H54 (cell line): ENCODE data around the gene CCNE1.

Experiments
- DNase-seq: peaks from one replicate; pipeline ENCODE4 v3.0.0; 2011; ENCODE audit warnings: low spot score, mixed read lengths; ENCODE audit not compliant: insufficient read length
- FAIRE-seq: peaks from 3 replicates; lab custom pipeline; 2011; peaks lifted over from hg19 to GRCh38; lab: Jason Lieb, UNC
- POLR2A ChIP-seq: IDR thresholded peaks from 2 replicates; pipeline ENCODE4 v1.6.1; 2011; ENCODE audit warnings: low read depth, mild to moderate bottlenecking, low read length

CCNE1 gene

DNA sequence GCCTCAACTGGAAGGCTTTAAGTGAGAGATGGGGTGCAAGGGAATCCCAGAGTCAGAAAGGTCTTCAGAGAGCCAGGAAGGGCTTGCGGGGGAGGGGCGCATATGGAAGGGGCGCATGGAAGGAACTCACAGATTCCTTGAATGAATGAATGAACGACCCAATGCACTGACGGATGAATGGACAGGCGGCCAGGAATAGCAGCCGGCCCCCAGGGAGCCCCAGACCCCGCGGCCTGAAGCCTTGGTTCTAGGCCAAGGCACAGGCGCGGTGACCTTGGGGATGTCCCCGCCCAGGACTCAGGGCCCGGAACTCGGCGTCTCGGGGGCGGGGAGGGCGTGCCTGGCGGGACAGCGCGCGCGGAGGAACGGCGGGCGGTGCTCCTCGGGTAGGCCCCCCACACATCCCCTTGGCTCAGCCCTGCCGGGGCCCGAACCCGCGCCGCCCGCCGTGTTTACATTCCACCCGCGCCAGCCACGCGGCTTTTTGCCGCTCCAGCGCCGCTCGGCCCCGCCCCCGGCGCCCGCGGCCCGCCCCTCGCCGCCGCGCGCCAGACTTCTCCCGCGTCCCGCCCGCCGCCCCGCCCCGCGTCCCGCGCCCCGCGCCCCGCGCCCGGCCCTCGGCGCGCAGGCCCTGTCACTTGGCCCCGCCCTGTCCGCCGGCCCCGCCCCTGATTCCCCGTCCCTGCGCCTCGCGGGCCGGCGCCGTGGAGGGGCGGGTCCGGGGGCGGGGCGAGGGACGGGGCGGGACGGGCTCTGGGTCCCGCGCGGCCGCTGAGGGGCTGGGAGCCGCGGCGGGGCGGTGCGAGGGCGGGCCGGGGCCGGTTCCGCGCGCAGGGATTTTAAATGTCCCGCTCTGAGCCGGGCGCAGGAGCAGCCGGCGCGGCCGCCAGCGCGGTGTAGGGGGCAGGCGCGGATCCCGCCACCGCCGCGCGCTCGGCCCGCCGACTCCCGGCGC lies at the start of gene CCNE1:
TSS of gene CCNE1 (plus strand) at position 867 of the 955 bp plus-strand sequence. CDS start 565 bp downstream, outside the sequence.
- DNase-seq (peak; percentile 96), FAIRE-seq (no peak)
- peak; percentile 65 for TF ChIP-seq POLR2A

- TF ChIP-seq POLR2A, result no peak
- FAIRE-seq (no peak), DNase-seq (no peak)
Observed at GRCh38 chr19:29763196-29763595, 48.6 kb upstream of the CCNE1 start.

- no peak for FAIRE-seq
- TF ChIP-seq POLR2A, result no peak
Observed at GRCh38 chr19:29764361-29764760, 47.4 kb upstream of the CCNE1 start.

GRCh38 chr19:29766100-29766499 lies 45.7 kb upstream of the CCNE1 start:
- DNase-seq, result no peak
- no peak for TF ChIP-seq POLR2A
- no peak for FAIRE-seq

More at GRCh38 chr19:29764361-29764760, 47.4 kb upstream of the CCNE1 start:
- DNase-seq, result no peak

- TF ChIP-seq POLR2A, result no peak
- FAIRE-seq (no peak), DNase-seq (no peak)
Observed at GRCh38 chr19:29767039-29767735, 44.6 kb upstream of the CCNE1 start.

DNA sequence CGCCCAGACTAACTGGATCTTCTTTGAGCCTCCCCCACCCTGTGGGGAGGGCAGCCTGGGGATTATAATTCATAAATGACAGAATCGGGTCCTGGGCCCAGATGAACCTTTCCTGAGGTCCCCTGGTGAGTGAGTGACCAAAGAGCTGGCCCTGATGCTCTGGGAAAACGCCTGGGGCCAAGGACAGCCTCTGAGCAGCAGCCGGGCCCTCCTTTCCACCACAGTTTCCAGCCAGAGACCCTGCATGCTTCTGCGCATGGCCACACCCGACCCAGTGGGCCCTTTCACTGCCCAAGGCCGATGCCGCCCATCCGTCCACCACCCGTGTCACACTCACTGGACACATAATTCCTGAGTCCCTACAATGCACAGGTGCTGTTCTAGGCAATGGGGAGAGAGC lies 43.6 kb upstream of the CCNE1 start:
- FAIRE-seq (no peak), DNase-seq (no peak)
- no peak for TF ChIP-seq POLR2A

DNA sequence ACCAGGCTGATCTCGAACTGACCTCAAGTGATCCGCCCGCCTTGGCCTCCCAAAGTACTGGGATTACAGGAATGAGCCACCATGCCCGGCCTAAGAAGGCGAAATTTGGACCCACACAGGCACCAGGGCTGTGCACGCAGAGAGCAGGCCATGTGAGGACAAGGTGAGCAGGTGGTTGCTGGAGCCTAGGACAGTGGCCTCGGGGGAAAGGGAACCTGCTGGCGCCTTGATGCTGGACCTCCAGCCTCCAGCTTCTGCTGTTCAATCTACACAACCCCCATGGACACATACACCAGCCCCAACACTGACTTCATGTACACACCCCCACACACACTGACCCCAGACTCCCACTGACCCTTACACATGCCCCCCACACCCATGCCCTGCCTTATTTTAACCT lies 41.8 kb upstream of the CCNE1 start:
- no peak for TF ChIP-seq POLR2A
- no peak for FAIRE-seq
- no peak for DNase-seq

DNA sequence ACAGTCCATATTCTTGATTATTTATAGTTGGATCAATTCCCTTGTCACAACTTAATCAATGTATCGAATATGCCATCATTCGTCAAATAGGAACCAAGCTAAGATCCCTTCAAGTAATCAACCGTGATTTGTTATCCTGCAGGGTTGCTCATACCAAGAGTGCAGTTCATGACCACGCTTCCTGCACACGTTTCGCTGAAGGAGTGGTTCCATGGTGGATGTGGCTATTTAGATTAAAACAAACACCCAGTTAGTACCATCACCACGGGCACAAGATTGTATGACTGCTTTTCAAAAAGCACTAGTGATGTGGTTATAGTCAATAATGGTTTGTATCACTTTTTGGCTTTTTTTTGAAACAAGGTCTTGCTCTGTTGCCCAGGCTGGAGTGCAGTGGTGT lies 41.1 kb upstream of the CCNE1 start:
- DNase-seq, result no peak
- TF ChIP-seq POLR2A, result no peak
- no peak for FAIRE-seq

- DNase-seq, result peak; percentile 80
- FAIRE-seq, result no peak
- no peak for TF ChIP-seq POLR2A
Observed at GRCh38 chr19:29771708-29772414, 39.9 kb upstream of the CCNE1 start.

DNA sequence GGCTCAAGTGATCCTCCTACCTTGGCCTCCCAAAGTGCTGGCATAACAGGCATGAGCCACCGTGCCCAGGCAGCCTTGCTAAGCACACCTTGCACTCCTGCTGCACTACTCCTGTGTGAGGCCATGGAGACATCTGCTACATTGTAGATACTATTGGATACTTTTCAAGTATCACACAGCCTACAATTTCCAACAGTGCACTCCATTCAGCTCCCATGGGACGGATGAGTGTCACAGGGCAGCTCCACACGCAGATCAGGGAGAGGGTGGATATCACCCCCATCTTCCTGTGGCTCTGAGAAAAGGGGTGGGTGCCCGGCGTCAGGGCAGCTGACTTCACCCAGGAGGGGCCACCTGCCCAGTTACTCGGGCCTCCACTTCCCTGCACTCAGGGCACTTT lies 39.1 kb upstream of the CCNE1 start:
- no peak for TF ChIP-seq POLR2A
- DNase-seq (no peak), FAIRE-seq (no peak)

GRCh38 chr19:29773141-29773540 lies 38.6 kb upstream of the CCNE1 start:
- no peak for FAIRE-seq
- no peak for DNase-seq
- no peak for TF ChIP-seq POLR2A

GRCh38 chr19:29774126-29774525 lies 37.7 kb upstream of the CCNE1 start:
- FAIRE-seq (no peak), DNase-seq (no peak)
- no peak for TF ChIP-seq POLR2A

- DNase-seq (no peak), FAIRE-seq (no peak)
- TF ChIP-seq POLR2A, result no peak
Observed at GRCh38 chr19:29777781-29778309, 33.9 kb upstream of the CCNE1 start.
